ENCODE measurements around the gene TTC4. TPM values are rescaled to one million over a fixed set of nuclear protein-coding genes. Genes with fewer than 3 reads are reported as not detected.

TTC4 gene
- total RNA-seq, 2 donors from 2014 or later = 15.9 to 17.4 TPM

DNA sequence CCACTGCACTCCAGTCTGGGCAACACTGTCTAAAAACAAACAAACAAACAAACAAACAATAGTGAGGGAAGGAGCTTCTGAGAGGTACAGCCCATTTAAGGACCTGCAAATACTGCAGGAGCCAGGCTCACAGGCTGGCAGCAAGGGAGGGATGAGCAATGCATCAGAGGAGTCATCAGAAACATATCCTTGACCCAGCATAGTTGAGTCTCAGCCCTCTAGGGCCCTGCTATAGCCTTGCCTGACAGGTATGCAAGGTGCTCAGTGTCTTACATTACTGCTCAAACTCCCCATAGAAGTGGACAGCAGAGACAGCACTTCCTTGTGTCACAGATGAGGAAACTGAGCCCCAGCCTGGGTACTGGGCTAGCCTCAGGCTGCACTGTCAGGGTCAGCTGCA, 7.3 kb upstream of the TTC4 start:
- no peaks in the 10 kb centered on the region for H3K9me3 ChIP-seq
- H3K27ac ChIP-seq = no peak overlapping the region
- H3K4me1 ChIP-seq (replicated peaks) = no peaks in the 10 kb centered on the region
- intact Hi-C loops (cut with DNase I) = no loop called here
- H3K27me3 ChIP-seq (replicated peaks; ENCODE audit: insufficient read depth) = no peaks in the 10 kb centered on the region
- TF ChIP-seq POLR2AphosphoS5 (IDR thresholded peaks at IDR 0.05) (no peak), POLR2A (IDR thresholded peaks at IDR 0.05) (no peak)
- TF ChIP-seq, protein P1, sequence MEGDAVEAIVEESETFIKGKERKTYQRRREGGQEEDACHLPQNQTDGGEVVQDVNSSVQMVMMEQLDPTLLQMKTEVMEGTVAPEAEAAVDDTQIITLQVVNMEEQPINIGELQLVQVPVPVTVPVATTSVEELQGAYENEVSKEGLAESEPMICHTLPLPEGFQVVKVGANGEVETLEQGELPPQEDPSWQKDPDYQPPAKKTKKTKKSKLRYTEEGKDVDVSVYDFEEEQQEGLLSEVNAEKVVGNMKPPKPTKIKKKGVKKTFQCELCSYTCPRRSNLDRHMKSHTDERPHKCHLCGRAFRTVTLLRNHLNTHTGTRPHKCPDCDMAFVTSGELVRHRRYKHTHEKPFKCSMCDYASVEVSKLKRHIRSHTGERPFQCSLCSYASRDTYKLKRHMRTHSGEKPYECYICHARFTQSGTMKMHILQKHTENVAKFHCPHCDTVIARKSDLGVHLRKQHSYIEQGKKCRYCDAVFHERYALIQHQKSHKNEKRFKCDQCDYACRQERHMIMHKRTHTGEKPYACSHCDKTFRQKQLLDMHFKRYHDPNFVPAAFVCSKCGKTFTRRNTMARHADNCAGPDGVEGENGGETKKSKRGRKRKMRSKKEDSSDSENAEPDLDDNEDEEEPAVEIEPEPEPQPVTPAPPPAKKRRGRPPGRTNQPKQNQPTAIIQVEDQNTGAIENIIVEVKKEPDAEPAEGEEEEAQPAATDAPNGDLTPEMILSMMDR (IDR thresholded peaks at IDR 0.05) = no peak
- H3K36me3 ChIP-seq = no peaks in the 10 kb centered on the region
- DNase-seq (ENCODE audit: low spot score) = no peak
- no peak overlapping the region for H3K4me3 ChIP-seq

DNA sequence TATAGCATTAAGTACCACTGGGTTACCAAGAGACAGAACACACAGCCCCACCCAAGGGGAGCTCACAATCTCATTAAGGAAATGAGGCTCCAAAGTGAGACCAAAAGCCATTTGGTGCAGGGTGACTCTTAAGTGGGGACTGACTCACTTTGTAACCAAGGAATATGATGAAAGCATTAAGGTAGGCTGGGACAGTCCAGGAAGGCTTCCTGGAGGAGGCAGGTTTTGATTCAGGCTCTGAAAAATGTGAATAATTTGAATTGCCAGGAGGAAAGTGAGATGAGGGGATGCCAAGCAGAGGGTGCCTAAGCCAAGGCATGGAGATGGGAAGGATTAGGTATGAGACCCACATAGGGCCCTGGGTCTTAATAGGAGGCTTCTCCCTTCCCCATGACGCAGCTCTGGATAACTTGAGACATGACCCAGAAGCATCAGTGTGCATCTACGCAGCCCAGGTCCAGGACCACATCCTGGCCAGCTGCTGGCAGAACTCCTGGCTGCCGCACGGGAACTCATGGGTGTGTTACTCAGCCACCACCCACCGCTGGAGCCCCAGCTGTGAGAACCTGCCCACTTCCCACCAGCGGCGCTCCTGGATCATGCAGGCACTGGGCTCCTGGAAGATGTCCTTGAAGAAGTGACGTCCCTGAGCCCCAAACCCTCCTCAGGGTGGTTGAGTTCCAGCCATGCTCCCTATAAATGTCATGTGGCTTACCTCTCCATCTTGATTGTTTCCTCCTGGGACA, 5.9 kb upstream of the TTC4 start:
- WGBS = 69% methylated on average over 8 of the region's 8 CpGs
- Histone ChIP-seq H3K27me3 (replicated peaks; ENCODE audit: insufficient read depth) (no peaks in the 10 kb centered on the region), H3K36me3 (no peaks in the 10 kb centered on the region), H3K27ac (no peak overlapping the region), H3K4me1 (replicated peaks) (no peaks in the 10 kb centered on the region), H3K4me3 (no peak overlapping the region), H3K9me3 (no peaks in the 10 kb centered on the region)
- intact Hi-C loops (cut with DNase I) = loop anchor here (10.0 kb wide), 1 partner anchor 165 kb away; the partner anchor contains the start of gene ACOT11
- no peak for DNase-seq (ENCODE audit: low spot score)
- TF ChIP-seq POLR2AphosphoS5 (IDR thresholded peaks at IDR 0.05) = no peak
- TF ChIP-seq, protein P1 (IDR thresholded peaks at IDR 0.05) = no peak
- TF ChIP-seq POLR2A (IDR thresholded peaks at IDR 0.05) = no peak

DNA sequence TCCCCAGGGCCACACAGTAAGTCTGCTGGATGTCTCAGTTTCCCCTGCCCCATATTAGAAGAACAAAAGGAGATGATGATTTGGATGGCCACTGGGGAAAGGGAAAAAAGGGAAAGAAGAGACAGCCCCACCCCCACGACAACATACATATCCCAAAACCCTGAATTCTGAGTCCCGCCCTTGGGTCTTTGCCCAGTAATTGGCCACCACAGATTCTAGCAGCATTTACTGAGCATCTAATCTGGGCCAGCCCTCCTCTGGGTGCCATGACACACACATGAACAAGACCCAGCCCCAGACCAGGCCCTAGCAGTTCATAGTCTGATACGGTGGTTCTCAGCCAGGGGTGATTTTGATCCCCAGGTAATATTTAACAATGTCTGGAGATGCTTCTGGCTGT, 5.2 kb upstream of the TTC4 start:
- no peak for DNase-seq (ENCODE audit: low spot score)
- WGBS = 86% methylated on average over 3 of the region's 3 CpGs
- intact Hi-C loops (cut with DNase I) = loop anchor here (10.0 kb wide), 1 partner anchor 166 kb away; the partner anchor contains the start of gene ACOT11
- Histone ChIP-seq H3K9me3 (no peaks in the 10 kb centered on the region), H3K36me3 (no peaks in the 10 kb centered on the region), H3K4me3 (no peak overlapping the region), H3K27ac (no peak overlapping the region), H3K27me3 (replicated peaks; ENCODE audit: insufficient read depth) (no peaks in the 10 kb centered on the region), H3K4me1 (replicated peaks) (no peaks in the 10 kb centered on the region)
- TF ChIP-seq POLR2AphosphoS5 (IDR thresholded peaks at IDR 0.05) = no peak
- TF ChIP-seq, protein P1 (IDR thresholded peaks at IDR 0.05) = no peak
- TF ChIP-seq POLR2A (IDR thresholded peaks at IDR 0.05) = no peak

DNA sequence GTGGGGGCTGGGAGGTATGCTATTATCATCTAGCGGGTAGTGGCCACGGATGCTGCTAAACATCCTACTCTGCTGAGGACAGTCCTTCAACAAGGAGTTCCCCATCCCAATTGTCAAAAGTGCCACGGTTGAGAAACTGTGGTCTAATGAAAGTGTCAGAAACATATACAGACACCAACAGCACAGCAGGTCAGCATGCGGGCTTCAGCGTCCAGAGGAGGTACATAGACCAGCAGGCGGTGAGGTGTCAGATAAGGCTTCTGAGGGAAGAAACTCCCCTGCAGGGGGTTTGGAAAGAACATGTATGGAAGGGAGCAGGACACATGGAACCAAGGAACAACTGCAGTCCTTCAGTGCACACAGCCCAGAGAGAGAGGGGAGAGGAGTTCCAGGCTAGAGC, 4.8 kb upstream of the TTC4 start:
- Histone ChIP-seq H3K4me1 (replicated peaks) (no peaks in the 10 kb centered on the region), H3K9me3 (no peaks in the 10 kb centered on the region), H3K4me3 (no peak overlapping the region), H3K36me3 (no peaks in the 10 kb centered on the region), H3K27ac (no peak overlapping the region), H3K27me3 (replicated peaks; ENCODE audit: insufficient read depth) (no peaks in the 10 kb centered on the region)
- 90% methylated on average over 6 of the region's 6 CpGs for WGBS
- no peak for DNase-seq (ENCODE audit: low spot score)
- no peak for TF ChIP-seq POLR2AphosphoS5 (IDR thresholded peaks at IDR 0.05)
- TF ChIP-seq POLR2A (IDR thresholded peaks at IDR 0.05) = no peak
- TF ChIP-seq, protein P1 (IDR thresholded peaks at IDR 0.05) = no peak
- intact Hi-C loops (cut with DNase I) = loop anchor here (10.0 kb wide), 1 partner anchor 166 kb away; the partner anchor contains the start of gene ACOT11

DNA sequence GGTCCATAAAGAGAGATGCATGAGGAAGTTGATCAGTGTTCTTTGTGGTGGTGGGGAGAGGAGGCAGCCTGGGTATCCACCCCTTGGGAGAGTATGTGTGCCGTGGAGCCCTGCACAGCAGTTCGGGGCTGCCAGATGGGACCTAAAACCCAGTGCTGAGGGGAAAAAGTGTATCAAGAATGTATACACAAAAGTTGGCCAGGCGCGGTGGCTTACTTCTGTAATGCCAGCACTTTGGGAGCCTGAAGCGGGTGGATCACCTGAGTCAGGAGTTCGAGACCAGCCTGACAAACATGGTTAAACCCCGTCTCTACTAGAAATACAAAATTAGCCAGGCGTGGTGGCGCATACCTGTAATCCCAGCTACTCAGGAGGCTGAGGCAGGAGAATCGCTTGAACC, 4.1 kb upstream of the TTC4 start:
- no peaks in the 10 kb centered on the region for H3K4me1 ChIP-seq (replicated peaks)
- no peaks in the 10 kb centered on the region for H3K36me3 ChIP-seq
- DNase-seq (ENCODE audit: low spot score) = no peak
- TF ChIP-seq POLR2AphosphoS5 (IDR thresholded peaks at IDR 0.05) = no peak
- TF ChIP-seq, protein P1 (IDR thresholded peaks at IDR 0.05) = no peak
- no peak for TF ChIP-seq POLR2A (IDR thresholded peaks at IDR 0.05)
- no peaks in the 10 kb centered on the region for H3K9me3 ChIP-seq
- H3K27me3 ChIP-seq (replicated peaks; ENCODE audit: insufficient read depth) = no peaks in the 10 kb centered on the region
- WGBS = 91% methylated on average over 10 of the region's 10 CpGs
- intact Hi-C loops (cut with DNase I) = loop anchor here (10.0 kb wide), 1 partner anchor 167 kb away; the partner anchor contains the start of gene ACOT11
- H3K4me3 ChIP-seq = no peak overlapping the region
- no peak overlapping the region for H3K27ac ChIP-seq
